H1 (cell line): ENCODE data around the gene CHST9. TPM values are rescaled to one million over a fixed set of nuclear protein-coding genes. Genes with fewer than 3 reads are reported as not detected.

Experiments used
- KDM5A ChIP-seq: fragments of 200-600 bp; IDR thresholded peaks from 2 replicates; pipeline ENCODE4 v1.7.1; 2012; ENCODE audit warnings: mild to moderate bottlenecking, low read length, inconsistent platforms, mixed read lengths
- ZNF274 ChIP-seq: IDR thresholded peaks from 2 replicates; pipeline ENCODE4 v1.7.0; 2012; ENCODE audit warnings: low read length, borderline replicate concordance; ENCODE audit errors: extremely low read depth
- polyA plus RNA-seq, 7 experiments: library from polyadenylated mRNA; depleted of rRNA in 3 of 7; stranded (reverse) in 5 of 7; unstranded in 2 of 7; fragments of >200 nt in 5 of 7; fragments of 200-250 nt in 2 of 7; gene quantifications; 1 replicate in 5 of 7; 2 replicates in 1 of 7; 4 replicates in 1 of 7; pipeline versions ENCODE4 v1.2.1 to v1.2.3, GENCODE V29; 2011 to 2013; ENCODE audit warnings: missing spikeins in 2 of 7, mixed read lengths in 2 of 7
- total RNA-seq: library from RNA; stranded (reverse); fragmentation: NEBNext Ultra II Directional; extraction: Animal tissue kit (Norgen Biotek cat#: 25700); gene quantifications from 2 replicates; pipeline ENCODE4 v1.2.1, GENCODE V29; 2021

The CHST9 gene
- total and polyA plus RNA-seq, 2 of the 8 experiments (the other 6 are each of a cell fraction or from before 2014, with no cell fraction given) = 3.2 to 24.3 TPM

DNA sequence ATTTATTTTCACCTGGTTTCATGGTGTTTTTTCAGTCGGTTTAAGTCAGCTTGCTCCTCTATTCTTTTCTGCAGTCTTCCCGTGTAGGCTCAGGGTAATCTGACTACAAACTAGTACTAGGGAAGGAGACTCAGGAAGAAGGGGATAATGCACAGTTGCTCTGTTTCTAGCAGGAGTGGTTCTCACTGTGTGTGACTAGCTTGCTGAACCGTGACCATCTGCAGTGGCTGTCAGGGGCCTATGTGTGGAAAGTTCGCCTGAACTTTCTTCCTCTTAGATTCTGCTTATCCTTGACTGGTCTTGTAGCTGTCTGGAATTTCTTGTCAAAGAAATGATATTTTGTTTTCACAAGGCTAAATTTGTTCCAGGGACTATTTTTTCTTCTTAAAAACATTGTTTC is 273.3 kb downstream of the CHST9 start (continued):
- TF ChIP-seq ZNF274 (no peak), KDM5A (no peak)
